SKM-1 (cell line): Measurements from ENCODE around the gene EN1.
A peak's percentile ranks its signal among the peaks of the same experiment; 100 is the strongest.

Experiments used
- DNase-seq: peaks from one replicate; lab custom pipeline; 2025; ENCODE audit not compliant: unreplicated experiment; lab: John Stamatoyannopoulos, UW

Gene EN1

GRCh38 chr2:118856330-118856977 is 9.0 kb upstream of the EN1 start:
- no peak for DNase-seq

GRCh38 chr2:118855451-118856279 is 8.2 kb upstream of the EN1 start:
- DNase-seq, result peak; percentile 77

- no peak for DNase-seq
These were observed 7.3 kb upstream of the EN1 start for GRCh38 chr2:118854507-118855345.

- no peak for DNase-seq
These were observed 6.3 kb upstream of the EN1 start for GRCh38 chr2:118853651-118854291.

- DNase-seq, result no peak
These were observed 5.7 kb upstream of the EN1 start for GRCh38 chr2:118853129-118853640.

- no peak for DNase-seq
These were observed 5.2 kb upstream of the EN1 start for GRCh38 chr2:118852605-118853128.

- no peak for DNase-seq
These were observed 4.2 kb upstream of the EN1 start for GRCh38 chr2:118851650-118852049.

GRCh38 chr2:118850901-118851415 is 3.5 kb upstream of the EN1 start:
- DNase-seq, result no peak

GRCh38 chr2:118850168-118850900 is 2.9 kb upstream of the EN1 start:
- no peak for DNase-seq

- no peak for DNase-seq
These were observed 2.0 kb upstream of the EN1 start for GRCh38 chr2:118849226-118850167.

GRCh38 chr2:118848381-118849225 is 1.2 kb upstream of the EN1 start:
- no peak for DNase-seq

GRCh38 chr2:118847762-118848172 is 319 bp upstream of the EN1 start:
- no peak for DNase-seq

GRCh38 chr2:118846442-118846952 is 951 bp downstream of the EN1 start:
- no peak for DNase-seq

GRCh38 chr2:118845522-118846441 is 1.7 kb downstream of the EN1 start:
- DNase-seq, result no peak

GRCh38 chr2:118845005-118845521 is 2.4 kb downstream of the EN1 start:
- DNase-seq, result no peak
